T-helper 2 cell treated with Interferon-gamma antibody and Interleukin-4, amounts not matched to agents 5 μg/mL and 100 μg/mL, for 36 hours (primary cell): ENCODE data around the gene SERPINF2.
"Not testable (repeated sequence)": the region's sequence is repeated elsewhere in the genome, so short reads cannot be mapped to it uniquely, and the experiment has no call there.

Source experiments
- DNase-seq: peaks from one replicate; pipeline ENCODE4 v3.0.0; 2021; ENCODE audit warnings: low spot score
- H3K27ac Mint-ChIP-seq: one replicate; pipeline ENCODE4 v1.8.0; 2021; ENCODE audit warnings: mild to moderate bottlenecking, mixed read lengths
- H3K27me3 Mint-ChIP-seq: one replicate; pipeline ENCODE4 v1.8.0; 2021; ENCODE audit warnings: low read depth, mixed read lengths
- H3K36me3 Mint-ChIP-seq: one replicate; pipeline ENCODE4 v1.8.0; 2021; ENCODE audit warnings: low read depth, mixed read lengths
- H3K4me1 Mint-ChIP-seq: one replicate; pipeline ENCODE4 v1.8.0; 2021; ENCODE audit warnings: low read depth, mixed read lengths
- H3K4me3 Mint-ChIP-seq: one replicate; pipeline ENCODE4 v1.8.0; 2022; ENCODE audit warnings: mild to moderate bottlenecking, moderate library complexity, mixed read lengths
- H3K9me3 Mint-ChIP-seq: one replicate; pipeline ENCODE4 v1.8.0; 2021; ENCODE audit warnings: mixed read lengths

SERPINF2 gene

DNA sequence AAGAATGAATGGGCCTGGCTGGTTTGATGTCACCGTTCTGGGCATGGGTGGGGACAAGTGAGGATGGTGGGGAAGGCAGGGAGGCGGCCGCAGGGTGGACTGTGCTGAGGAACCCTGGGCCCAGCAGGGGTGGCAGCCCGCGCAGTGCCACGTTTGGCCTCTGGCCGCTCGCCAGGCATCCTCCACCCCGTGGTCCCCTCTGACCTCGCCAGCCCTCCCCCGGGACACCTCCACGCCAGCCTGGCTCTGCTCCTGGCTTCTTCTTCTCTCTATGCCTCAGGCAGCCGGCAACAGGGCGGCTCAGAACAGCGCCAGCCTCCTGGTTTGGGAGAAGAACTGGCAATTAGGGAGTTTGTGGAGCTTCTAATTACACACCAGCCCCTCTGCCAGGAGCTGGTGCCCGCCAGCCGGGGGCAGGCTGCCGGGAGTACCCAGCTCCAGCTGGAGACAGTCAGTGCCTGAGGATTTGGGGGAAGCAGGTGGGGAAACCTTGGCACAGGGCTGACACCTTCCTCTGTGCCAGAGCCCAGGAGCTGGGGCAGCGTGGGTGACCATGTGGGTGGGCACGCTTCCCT, 12.7 kb downstream of the SERPINF2 start:
- Mint-ChIP-seq H3K36me3 (no peaks in the 10 kb centered on the region), H3K27me3 (peaks cover 9% of the 10 kb centered on the region), H3K4me3 (no peak overlapping the region), H3K27ac (no peak overlapping the region), H3K4me1 (peaks cover 4% of the 10 kb centered on the region), H3K9me3 (no peaks in the 10 kb centered on the region)
- no peak for DNase-seq

DNA sequence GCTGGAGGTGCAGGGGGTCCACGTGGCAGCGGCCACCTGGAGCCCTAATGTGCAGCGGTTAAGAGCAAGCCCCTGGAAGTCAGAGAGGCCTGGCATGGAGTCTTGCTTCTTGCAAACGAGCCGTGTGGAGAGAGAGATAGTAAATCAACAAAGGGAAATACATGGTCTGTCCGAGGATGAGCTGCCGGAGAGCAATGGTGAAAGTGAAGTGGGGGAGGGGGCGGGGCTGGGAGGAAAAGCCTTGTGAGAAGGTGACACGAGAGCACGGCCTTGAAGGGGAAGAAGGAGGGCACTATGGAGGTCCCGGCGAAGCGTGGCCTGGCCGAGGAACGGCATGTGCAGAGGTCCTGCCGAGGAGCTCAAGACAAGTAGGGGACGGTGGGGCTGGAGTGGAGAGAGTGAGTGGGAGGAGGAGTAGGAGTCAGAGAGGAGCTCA, 13.2 kb downstream of the SERPINF2 start:
- Mint-ChIP-seq H3K27me3 (peaks cover 9% of the 10 kb centered on the region), H3K36me3 (no peaks in the 10 kb centered on the region), H3K4me1 (peaks cover 4% of the 10 kb centered on the region), H3K9me3 (no peaks in the 10 kb centered on the region), H3K27ac (no peak overlapping the region), H3K4me3 (no peak overlapping the region)
- DNase-seq: no peak

DNA sequence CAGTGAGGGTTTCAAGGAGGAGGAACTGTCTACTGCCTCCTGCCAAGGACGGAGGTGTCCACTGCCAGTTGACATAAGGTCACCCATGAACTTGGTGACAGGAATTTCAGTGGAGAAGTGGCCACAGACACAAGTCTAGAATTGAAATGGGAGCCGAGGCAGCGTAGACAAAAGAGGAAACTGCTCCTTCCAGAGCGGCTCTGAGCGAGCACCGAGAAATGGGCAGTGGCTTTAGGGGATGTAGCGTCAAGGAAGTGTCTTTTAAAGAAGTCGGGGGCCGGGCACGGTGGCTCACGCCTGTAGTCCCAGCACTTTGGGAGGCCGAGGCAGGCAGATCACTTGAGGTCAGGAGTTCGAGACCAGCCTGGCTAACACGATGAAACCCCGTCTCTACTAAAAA, 16.1 kb downstream of the SERPINF2 start:
- H3K4me3 Mint-ChIP-seq: no peak overlapping the region
- no peaks in the 10 kb centered on the region for H3K9me3 Mint-ChIP-seq
- no peaks in the 10 kb centered on the region for H3K36me3 Mint-ChIP-seq
- no peak for DNase-seq
- H3K4me1 Mint-ChIP-seq: peaks cover 12% of the 10 kb centered on the region
- no peak overlapping the region for H3K27ac Mint-ChIP-seq
- peaks cover 9% of the 10 kb centered on the region for H3K27me3 Mint-ChIP-seq

DNA sequence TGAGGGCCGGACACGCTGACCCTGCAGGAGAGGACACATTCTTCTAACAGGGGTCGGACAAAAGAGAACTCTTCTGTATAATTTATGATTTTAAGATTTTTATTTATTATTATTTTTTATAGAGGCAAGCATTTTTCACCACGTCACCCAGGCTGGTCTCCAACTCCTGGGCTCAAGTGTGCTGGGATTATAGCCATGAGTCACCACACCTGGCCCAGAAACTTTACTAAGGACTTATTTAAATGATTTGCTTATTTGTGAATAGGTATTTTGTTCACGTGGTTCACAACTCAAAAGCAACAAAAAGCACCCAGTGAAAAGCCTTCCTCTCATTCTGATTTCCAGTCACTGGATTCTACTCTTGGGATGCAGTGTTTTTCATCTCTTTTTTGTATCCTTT, 16.9 kb downstream of the SERPINF2 start:
- no peak overlapping the region for H3K27ac Mint-ChIP-seq
- no peak for DNase-seq
- peaks cover 2% of the 10 kb centered on the region for H3K9me3 Mint-ChIP-seq
- H3K4me3 Mint-ChIP-seq: no peak overlapping the region
- H3K4me1 Mint-ChIP-seq: peaks cover 19% of the 10 kb centered on the region
- peaks cover 9% of the 10 kb centered on the region for H3K27me3 Mint-ChIP-seq
- H3K36me3 Mint-ChIP-seq: peaks cover 2% of the 10 kb centered on the region

DNA sequence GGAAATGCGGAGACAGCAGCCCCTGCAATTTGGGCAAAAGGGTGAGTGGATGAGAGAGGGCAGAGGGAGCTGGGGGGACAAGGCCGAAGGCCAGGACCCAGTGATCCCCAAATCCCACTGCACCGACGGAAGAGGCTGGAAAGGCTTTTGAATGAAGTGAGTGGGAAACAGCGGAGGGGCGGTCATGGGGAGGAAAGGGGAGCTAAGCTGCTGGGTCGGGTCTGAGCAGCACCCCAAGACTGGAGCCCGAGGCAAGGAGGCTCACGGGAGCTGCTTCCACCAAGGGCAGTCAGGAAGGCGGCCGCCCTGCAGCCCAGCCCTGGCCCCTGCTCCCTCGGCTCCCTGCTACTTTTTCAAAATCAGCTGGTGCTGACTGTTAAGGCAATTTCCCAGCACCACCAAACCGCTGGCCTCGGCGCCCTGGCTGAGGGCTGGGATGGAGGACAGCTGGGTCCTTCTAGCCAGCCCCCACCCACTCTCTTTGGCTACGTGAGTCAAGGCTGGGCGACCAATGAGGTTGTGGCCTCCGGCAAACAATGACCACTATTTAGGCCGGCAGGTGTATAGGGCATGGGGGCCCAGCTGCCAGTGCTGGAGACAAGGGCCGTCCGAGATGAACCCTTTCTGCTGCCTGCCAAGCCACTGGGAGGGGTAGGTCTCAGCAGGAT, 19.7 kb downstream of the SERPINF2 start:
- Mint-ChIP-seq H3K36me3 (peaks cover 3% of the 10 kb centered on the region), H3K4me1 (peaks cover 21% of the 10 kb centered on the region), H3K9me3 (peaks cover 3% of the 10 kb centered on the region), H3K4me3 (no peak overlapping the region), H3K27me3 (peaks cover 5% of the 10 kb centered on the region), H3K27ac (peak overlapping the region; percentile 41)
- DNase-seq: no peak

DNA sequence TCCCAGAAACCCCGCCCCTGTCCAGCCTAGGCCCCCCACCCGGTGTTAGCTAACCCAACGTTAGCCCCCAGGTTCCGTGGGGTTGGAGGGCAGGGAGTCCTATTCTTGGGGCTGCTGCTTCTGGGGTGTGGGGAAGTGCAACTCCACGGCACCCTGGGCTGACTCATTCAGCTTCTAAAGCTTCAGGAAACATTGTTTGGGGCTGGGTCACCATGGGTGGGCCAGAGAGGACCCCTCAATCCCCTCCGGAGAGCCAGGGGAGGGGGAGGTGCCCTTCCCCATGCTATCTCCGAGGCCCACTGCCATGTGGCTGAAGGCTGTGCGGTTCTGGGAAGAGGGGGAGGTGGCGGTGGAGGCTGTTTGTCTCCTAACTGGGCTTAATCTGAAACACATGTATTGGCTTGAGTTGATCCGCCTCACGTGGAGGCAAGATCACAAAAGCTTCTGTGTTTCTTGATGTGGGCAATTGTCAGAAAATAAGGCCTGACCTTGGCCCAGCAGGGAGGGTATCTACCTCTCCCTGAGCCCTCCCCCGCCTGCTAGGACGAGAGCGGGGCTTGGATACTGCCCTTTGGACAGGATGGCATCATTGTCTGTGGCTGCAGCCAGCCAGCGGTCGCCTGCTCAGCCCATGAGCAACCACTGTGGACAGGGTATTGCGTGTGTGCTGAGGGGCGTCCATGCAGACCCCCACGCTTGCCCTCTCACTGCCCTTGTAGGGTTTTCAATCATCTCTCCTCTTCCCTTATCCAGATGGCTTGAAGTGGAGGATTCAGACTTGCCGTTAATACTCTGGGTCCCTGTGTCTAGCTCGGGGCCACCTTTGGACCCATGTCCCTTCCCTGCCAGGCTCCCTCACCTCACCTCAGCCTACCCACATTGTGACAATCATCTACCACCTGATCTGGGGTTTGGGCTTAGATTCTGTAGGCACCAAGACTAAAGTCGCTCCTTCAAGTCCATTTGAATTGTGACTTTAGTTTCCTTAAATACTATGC, 20.5 kb downstream of the SERPINF2 start:
- H3K4me1 Mint-ChIP-seq: peaks cover 23% of the 10 kb centered on the region
- peak overlapping the region; percentile 90 for H3K27ac Mint-ChIP-seq
- peaks cover 3% of the 10 kb centered on the region for H3K9me3 Mint-ChIP-seq
- DNase-seq: no peak
- peak overlapping the region; percentile 74 for H3K4me3 Mint-ChIP-seq
- H3K27me3 Mint-ChIP-seq: peaks cover 5% of the 10 kb centered on the region
- H3K36me3 Mint-ChIP-seq: peaks cover 3% of the 10 kb centered on the region

DNA sequence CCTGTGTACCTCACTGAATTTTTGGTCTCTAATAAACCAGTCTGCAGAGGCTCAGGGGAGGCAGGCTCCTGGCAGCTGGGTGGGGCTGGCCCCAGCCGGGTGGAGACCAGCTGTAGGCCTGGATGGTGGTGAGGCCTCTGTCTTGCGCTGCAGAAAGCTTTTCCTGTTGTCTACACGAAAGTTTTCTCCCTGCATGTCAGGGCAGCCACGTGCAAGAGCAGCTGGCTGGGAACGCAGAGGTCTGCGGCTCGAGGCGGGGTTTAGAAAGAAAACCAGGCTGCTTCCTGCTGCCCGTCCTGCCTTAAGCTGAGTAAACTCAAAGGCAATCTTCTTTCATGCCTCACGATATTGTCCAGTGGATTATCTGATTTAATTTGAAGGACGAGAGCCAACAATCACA, 21.6 kb downstream of the SERPINF2 start:
- Mint-ChIP-seq H3K27me3 (no peaks in the 10 kb centered on the region), H3K4me1 (peaks cover 18% of the 10 kb centered on the region), H3K36me3 (peaks cover 3% of the 10 kb centered on the region), H3K27ac (peak overlapping the region; percentile 90), H3K9me3 (peaks cover 3% of the 10 kb centered on the region), H3K4me3 (peak overlapping the region; percentile 74)
- DNase-seq: peak; percentile 43

DNA sequence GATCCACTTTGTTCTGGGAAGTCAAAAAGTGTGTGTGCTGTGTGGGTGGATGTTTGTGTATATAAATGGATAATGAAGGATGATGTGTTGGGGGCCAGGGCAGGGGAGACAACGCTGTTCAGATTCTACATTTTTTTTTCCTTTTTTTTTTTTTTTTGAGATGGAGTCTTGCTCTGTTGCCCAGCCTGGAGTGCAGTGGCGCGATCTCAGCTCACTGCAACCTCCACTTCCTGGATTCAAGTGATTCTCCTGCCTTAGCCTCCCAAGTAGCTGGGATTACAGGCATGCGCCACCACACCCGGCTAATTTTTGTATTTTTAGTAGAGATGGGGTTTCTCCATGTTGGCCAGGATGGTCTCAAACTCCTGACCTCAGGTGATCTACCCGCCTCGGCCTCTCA, 22.0 kb downstream of the SERPINF2 start:
- H3K36me3 Mint-ChIP-seq, H3K27me3 Mint-ChIP-seq, H3K9me3 Mint-ChIP-seq, DNase-seq: not testable (repeated sequence)
- peak overlapping the region; percentile 74 for H3K4me3 Mint-ChIP-seq
- H3K27ac Mint-ChIP-seq: peak overlapping the region; percentile 90
- peaks cover 23% of the 10 kb centered on the region for H3K4me1 Mint-ChIP-seq

DNA sequence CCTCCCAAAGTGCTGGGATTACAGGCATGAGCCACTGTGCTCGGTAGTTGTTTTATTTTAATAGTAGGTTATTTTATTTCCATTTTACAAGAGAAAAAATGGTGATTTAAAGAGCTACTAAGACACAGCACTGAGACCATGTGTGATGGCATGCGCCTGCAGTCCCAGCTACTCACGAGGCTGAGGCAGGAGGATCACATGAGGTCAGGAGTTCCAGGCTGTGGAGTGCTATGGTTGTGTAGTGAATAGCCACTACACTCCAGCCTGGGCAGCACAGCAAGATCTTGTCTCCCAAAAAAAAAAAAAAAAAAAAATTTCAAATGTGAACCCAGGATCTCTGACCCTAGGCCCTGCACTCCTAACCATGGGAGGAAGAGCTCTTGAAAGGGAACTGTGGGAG, 22.9 kb downstream of the SERPINF2 start:
- H3K4me1 Mint-ChIP-seq: peaks cover 25% of the 10 kb centered on the region
- H3K9me3 Mint-ChIP-seq: peaks cover 3% of the 10 kb centered on the region
- H3K27ac Mint-ChIP-seq: no peak overlapping the region
- peaks cover 3% of the 10 kb centered on the region for H3K36me3 Mint-ChIP-seq
- DNase-seq: no peak
- H3K27me3 Mint-ChIP-seq: no peaks in the 10 kb centered on the region
- H3K4me3 Mint-ChIP-seq: no peak overlapping the region

DNA sequence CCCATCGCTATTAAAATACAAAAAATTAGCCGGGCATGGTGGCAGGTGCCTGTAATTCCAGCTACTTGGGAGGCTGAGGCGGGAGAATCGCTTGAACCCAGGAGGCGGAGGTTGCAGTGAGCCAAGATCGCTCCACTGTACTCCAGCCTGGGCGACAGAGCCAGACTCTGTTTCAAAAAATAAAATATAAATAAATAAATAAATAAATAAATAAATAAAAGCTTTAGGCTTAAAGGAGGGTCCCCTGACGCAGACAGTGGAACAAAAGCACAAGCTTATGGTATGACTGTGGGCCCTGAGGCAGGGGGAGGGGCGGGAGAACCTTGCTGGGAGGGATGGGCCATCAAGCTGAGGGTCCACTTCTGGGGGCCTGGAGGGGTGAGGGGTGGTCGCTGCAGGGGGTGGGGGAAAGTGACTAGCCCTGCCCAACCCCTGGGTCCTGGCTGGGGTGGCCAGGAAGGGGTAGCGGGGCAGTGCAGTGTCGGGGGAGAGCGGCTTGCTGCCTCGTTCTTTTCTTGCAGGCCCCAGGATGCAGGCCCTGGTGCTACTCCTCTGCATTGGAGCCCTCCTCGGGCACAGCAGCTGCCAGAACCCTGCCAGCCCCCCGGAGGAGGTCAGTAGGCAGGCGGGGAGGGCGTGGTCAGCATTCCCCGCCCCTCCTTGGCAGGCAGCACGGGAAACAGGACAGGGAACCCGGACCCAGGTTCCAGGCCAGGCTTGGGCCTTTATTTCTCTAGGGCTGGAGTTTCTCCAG, 23.9 kb downstream of the SERPINF2 start:
- no peak overlapping the region for H3K27ac Mint-ChIP-seq
- no peaks in the 10 kb centered on the region for H3K27me3 Mint-ChIP-seq
- H3K4me3 Mint-ChIP-seq: no peak overlapping the region
- DNase-seq: no peak
- peaks cover 3% of the 10 kb centered on the region for H3K36me3 Mint-ChIP-seq
- H3K4me1 Mint-ChIP-seq: peaks cover 25% of the 10 kb centered on the region
- peaks cover 3% of the 10 kb centered on the region for H3K9me3 Mint-ChIP-seq

DNA sequence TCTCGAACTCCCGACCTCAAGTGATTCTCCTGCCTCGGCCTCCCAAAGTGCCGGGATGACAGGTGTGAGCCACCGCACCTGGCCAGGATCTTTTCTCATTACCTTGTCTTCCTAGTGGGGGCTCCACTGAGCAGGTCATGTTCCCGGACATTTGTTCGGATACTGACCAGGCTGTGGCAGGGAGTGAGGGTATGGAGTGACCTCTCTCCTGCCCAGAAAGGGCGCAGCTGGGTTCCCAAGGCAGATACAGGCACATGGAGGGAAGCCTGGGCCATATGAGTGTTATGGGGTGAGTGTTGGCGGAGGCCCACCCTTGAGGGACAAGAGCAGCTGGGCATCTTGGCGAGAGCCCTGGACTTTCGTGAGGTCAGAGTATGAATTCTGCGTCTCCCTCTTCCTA, 24.7 kb downstream of the SERPINF2 start:
- no peak for DNase-seq
- Mint-ChIP-seq H3K36me3 (peaks cover 3% of the 10 kb centered on the region), H3K9me3 (peaks cover 3% of the 10 kb centered on the region), H3K4me3 (no peak overlapping the region), H3K4me1 (peaks cover 25% of the 10 kb centered on the region), H3K27ac (no peak overlapping the region), H3K27me3 (no peaks in the 10 kb centered on the region)

DNA sequence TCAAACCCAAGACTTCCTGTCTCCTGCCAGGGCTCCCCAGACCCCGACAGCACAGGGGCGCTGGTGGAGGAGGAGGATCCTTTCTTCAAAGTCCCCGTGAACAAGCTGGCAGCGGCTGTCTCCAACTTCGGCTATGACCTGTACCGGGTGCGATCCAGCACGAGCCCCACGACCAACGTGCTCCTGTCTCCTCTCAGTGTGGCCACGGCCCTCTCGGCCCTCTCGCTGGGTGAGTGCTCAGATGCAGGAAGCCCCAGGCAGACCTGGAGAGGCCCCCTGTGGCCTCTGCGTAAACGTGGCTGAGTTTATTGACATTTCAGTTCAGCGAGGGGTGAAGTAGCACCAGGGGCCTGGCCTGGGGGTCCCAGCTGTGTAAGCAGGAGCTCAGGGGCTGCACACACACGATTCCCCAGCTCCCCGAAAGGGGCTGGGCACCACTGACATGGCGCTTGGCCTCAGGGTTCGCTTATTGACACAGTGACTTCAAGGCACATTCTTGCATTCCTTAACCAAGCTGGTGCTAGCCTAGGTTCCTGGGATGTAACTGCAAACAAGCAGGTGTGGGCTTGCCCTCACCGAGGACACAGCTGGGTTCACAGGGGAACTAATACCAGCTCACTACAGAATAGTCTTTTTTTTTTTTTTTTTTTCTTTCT, 27.3 kb downstream of the SERPINF2 start:
- Mint-ChIP-seq H3K4me3 (no peak overlapping the region), H3K27ac (no peak overlapping the region), H3K4me1 (peaks cover 8% of the 10 kb centered on the region), H3K9me3 (no peaks in the 10 kb centered on the region), H3K27me3 (no peaks in the 10 kb centered on the region), H3K36me3 (peaks cover 2% of the 10 kb centered on the region)
- no peak for DNase-seq

DNA sequence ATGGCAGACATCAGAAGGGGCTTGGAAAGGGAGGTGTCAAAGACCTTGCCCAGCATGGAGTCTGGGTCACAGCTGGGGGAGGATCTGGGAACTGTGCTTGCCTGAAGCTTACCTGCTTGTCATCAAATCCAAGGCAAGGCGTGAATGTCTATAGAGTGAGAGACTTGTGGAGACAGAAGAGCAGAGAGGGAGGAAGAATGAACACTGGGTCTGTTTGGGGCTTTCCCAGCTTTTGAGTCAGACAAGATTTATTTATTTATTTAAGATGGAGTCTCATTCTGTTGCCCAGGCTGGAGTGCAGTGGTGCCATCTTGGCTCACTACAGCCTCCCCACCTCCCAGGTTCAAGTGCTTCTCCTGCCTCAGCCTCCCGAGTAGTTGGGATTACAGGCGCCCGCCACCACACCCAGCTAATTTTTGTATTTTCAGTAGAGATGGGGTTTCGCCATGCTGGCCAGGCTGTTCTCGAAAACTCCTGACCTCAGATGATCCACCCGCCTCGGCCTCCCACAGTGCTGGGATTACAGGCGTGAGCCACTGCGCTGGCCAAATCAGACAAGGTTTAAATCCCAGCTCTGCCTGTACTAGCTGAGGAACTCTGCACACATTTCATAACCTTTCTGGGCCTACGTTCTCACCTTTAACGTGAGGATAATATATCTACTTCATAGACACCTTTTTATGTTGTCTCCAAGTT, 30.5 kb downstream of the SERPINF2 start:
- H3K4me1 Mint-ChIP-seq, H3K27me3 Mint-ChIP-seq, H3K9me3 Mint-ChIP-seq, DNase-seq, H3K4me3 Mint-ChIP-seq: not testable (repeated sequence)
- Mint-ChIP-seq H3K27ac (peak overlapping the region; percentile 21), H3K36me3 (peaks cover 13% of the 10 kb centered on the region)
